AG10803 (cell line): ENCODE data around the gene HARBI1.

Experiments used
- DNase-seq: peaks from one replicate; pipeline ENCODE4 v3.0.0; 2010; ENCODE audit warnings: low read depth
- H3K4me3 ChIP-seq: 2 replicates; pipeline ENCODE4 v1.5.1; 2011; ENCODE audit warnings: mild to moderate bottlenecking, low read length, control low read depth
- TF ChIP-seq, protein P1 (sequence below): conservative IDR thresholded peaks from 2 replicates; pipeline ENCODE4 v1.5.1; 2011; ENCODE audit warnings: mild to moderate bottlenecking, low read length, control low read depth, inconsistent platforms

Gene HARBI1

DNA sequence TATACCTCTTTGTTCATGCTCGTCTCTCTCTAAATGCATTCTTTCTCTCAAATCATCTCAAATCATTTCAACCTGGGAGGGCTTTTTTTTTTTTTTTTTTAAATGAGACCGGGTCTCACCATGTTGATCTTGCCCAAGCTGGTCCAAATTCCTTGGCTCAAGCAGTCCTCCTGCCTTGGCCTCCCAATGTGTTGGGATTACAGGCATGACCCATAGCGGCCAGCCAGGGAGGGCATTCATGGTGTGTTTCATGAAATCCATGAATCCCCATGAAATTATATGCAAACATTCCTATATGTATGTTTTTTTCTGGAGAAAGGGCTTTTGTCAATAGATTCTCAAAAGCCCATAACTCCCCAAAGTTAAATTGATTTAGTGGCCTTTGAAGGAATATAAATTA is 26.5 kb upstream of the HARBI1 start:
- TF ChIP-seq, protein P1, sequence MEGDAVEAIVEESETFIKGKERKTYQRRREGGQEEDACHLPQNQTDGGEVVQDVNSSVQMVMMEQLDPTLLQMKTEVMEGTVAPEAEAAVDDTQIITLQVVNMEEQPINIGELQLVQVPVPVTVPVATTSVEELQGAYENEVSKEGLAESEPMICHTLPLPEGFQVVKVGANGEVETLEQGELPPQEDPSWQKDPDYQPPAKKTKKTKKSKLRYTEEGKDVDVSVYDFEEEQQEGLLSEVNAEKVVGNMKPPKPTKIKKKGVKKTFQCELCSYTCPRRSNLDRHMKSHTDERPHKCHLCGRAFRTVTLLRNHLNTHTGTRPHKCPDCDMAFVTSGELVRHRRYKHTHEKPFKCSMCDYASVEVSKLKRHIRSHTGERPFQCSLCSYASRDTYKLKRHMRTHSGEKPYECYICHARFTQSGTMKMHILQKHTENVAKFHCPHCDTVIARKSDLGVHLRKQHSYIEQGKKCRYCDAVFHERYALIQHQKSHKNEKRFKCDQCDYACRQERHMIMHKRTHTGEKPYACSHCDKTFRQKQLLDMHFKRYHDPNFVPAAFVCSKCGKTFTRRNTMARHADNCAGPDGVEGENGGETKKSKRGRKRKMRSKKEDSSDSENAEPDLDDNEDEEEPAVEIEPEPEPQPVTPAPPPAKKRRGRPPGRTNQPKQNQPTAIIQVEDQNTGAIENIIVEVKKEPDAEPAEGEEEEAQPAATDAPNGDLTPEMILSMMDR, result no peak
- DNase-seq, result no peak
- no peak overlapping the region for H3K4me3 ChIP-seq

DNA sequence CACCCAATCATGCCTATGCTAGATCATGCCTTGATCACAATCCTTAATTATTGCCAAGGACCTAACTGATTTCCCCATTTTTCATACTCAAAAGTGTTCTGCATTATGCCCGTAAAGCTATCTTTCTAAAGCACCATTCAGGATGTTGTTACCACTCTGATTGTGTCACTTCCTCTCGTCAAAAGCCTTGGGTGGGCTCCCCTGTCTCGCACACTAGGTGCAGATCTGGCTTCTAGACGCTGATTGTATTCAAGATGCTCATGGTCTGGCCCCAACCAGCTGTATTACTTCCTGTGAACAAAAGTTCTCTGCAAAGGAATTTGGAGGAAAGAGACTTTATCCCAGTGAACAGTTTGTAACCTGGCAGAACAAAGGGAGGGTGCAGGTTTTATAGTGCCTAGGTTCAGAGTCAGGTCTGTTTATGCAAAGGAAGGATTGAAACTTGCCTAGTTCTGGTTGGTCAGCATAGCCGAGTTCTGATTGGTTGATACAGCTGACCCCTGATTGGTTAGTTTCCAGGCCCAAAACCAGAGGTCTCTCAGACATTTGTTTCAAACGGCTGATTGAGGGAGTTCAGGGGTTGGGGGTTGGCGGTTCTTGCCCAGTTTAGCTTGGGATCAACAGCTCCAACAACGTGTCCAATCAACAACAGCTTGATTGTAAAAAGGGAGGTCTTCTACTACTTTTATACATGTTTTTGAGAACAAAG is 25.8 kb upstream of the HARBI1 start:
- DNase-seq, result no peak
- TF ChIP-seq, protein P1, result no peak
- no peak overlapping the region for H3K4me3 ChIP-seq

DNA sequence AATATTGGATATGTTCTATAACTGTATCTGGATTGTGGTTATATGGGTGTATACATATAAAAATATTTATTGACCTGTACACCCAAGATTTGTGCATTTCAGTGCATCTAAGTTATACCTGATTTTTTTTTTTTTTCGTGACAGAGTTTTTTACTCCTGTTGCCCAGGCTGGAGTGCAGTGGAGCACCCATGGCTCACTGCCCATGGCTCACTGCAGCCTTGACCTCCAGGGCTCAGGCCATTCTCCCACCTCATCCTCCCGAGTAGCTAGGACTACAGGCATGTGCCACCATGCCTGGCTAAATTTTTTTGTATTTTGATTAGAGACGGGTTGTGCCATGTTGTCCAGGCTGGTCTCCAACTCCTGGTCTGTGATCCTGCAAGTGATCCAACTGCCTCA is 24.6 kb upstream of the HARBI1 start:
- DNase-seq, result no peak
- TF ChIP-seq, protein P1, result no peak
- no peak overlapping the region for H3K4me3 ChIP-seq

DNA sequence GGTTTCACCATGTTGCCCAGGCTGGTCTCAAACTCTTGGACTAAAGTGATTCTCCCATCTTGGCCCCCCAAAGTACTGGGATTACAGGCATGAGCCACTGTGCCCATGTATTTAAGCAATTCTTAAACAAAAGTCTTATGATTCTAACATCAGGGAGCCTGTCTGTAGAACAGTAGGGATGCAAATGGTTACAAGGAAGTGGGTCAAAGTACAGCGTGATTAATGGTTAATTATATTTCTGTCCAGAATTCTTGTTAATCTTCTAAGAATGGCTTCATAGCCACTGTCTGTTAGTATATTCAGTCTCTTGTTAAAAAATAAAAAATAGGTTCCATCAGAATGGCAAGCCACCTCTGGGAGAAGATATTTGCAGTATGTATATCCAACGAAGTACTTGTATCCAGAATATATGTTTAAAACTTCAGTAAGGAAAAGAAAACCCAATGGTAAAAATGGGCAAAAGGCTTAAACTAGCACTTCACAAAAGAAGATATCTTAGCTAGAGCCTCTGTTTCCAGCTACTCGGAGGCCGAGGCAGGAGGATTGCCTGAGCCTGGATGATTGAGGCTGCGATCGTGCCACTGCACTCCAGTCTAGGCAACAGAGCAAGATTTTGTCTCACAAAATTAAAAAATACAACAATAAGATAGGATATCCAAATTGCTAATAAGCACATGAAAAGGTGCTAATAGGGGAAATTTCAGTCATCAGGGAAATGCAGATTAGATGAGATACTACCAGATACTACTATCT is 23.2 kb upstream of the HARBI1 start:
- TF ChIP-seq, protein P1, result no peak
- no peak overlapping the region for H3K4me3 ChIP-seq
- DNase-seq, result no peak

DNA sequence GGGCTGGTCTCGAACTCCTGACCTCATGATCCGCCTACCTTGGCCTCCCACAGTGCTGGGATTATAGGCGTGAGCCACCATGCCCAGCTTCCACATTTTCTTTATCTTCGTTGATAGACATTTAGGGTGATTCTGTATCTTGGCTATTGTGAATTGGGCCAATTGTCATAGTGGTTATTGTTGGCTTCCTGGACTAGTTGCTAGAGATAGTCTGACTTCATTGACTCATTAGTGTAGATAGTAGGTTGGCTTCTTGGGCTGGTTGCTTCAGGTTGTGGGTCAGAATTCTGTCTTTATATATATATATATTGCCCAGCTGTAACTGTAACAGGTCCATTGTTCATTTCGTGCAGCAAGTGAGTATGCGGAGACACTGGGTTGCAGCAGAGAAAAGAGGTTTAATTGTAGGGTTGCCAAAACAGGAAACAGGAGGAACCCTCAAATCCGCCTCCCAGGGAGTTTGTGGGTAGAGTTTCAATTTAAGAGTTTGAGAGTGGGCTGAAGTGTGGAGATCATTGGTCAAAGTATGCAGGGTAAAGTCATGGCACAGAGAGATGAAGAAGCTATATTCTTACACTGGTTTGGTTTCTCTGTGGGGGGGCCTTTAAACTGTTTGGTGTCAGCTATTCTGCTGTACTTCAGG is 22.3 kb upstream of the HARBI1 start:
- H3K4me3 ChIP-seq, result no peak overlapping the region
- TF ChIP-seq, protein P1, result no peak
- no peak for DNase-seq

DNA sequence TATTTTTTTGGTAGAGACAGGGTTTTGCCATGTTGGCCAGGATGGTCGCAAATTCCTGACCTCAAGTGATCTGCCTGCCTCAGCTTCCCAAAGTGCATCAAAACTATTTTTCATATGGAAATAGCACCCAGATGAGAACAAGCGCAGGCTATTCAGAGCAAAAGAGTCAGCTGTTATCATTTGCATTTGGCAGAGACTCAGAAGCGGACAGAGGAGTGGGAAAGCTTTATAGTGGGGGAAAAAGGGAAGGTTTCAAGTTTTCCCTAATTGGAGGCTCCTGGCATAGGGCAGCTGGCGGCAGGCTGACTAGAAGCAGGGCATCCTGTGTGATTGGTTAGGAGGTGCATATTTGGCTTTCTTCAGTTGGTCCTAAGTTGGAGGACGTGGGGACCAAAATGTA is 20.5 kb upstream of the HARBI1 start:
- no peak for DNase-seq
- no peak overlapping the region for H3K4me3 ChIP-seq
- TF ChIP-seq, protein P1, result no peak
